Stimulated activated CD8-positive, alpha-beta memory T cell treated with anti-CD3 and anti-CD28 coated beads, Interleukin-2, amount 100 ng/mL, for 48 hours (primary cell): ENCODE measurements around the gene SVBP.

Experiments used
- DNase-seq, 2 donors: peaks; one replicate each; pipeline ENCODE4 v3.0.0-alpha.2; 2020; ENCODE audit warnings: low read depth in 2 of 2

SVBP gene

GRCh38 chr1:42765269-42765668 is 51.9 kb downstream of the SVBP start:
- DNase-seq: no peak

GRCh38 chr1:42762269-42762668 is 54.9 kb downstream of the SVBP start:
- no peak for DNase-seq

GRCh38 chr1:42761567-42761966 is 55.6 kb downstream of the SVBP start:
- DNase-seq: no peak

GRCh38 chr1:42759114-42759513 is 58.1 kb downstream of the SVBP start:
- no peak for DNase-seq

GRCh38 chr1:42758641-42759040 is 58.6 kb downstream of the SVBP start:
- no peak for DNase-seq

GRCh38 chr1:42757892-42758275 is 59.3 kb downstream of the SVBP start:
- no peak for DNase-seq
